Stimulated activated CD8-positive, alpha-beta memory T cell treated with anti-CD3 and anti-CD28 coated beads, Interleukin-7, amount 100 ng/mL, for 24 hours (primary cell): ENCODE results near the gene MCM5.
"Not testable (repeated sequence)": the region's sequence is repeated elsewhere in the genome, so short reads cannot be mapped to it uniquely, and the experiment has no call there.

Experiments
- DNase-seq: peaks from one replicate; pipeline ENCODE4 v3.0.0-alpha.2; 2020; ENCODE audit warnings: low read depth

MCM5 gene

GRCh38 chr22:35452810-35453743 is 53.1 kb downstream of the MCM5 start:
- no peak for DNase-seq

DNA sequence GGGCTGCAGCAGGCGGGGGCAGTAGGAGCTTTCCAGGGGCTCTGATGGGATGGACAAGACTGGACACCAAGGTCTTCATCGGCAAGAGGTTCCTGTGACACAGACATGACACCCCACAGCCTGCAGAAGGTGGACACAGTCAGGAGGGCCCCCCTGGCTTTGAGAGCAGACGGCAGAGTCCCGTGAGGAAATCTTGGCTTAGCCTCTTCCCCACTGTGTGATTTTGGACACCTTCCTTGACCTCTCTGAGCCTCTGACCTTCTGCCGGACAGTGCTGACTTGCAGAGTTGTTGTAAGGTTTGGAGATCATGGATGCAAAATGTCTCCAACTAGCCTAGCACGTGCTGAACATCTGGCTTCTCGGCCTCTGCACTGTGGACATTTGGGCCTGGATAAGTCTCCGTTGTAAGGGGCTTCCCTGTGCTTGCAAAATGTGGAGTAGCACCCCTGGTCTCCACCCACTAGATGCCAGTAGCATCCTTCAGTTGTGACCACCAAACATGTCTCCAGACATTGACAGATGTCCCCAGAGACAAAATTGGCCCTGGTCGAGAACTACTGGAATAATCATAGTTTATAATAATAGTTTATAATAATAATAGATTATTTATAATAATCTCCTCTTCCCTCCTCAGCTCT is 54.6 kb downstream of the MCM5 start:
- DNase-seq: no peak

DNA sequence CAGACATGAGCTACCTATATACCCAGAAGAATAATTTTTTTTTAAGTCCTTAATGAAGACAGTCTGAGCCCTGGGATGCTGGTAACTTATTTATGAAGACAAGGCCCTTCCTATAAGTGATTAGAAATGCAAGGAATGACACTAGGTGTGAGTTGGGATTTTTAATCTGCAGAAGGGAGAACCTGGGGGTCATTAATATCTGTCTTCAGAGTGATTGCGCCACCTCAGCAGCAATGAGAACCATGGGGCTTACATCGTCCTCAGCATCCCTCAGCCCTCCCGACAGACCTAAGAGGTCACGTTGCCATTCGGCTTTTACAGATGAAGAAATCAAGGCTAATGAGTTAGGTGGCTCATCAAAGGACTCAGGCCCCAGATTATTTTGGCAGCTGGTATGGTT is 55.6 kb downstream of the MCM5 start:
- no peak for DNase-seq

DNA sequence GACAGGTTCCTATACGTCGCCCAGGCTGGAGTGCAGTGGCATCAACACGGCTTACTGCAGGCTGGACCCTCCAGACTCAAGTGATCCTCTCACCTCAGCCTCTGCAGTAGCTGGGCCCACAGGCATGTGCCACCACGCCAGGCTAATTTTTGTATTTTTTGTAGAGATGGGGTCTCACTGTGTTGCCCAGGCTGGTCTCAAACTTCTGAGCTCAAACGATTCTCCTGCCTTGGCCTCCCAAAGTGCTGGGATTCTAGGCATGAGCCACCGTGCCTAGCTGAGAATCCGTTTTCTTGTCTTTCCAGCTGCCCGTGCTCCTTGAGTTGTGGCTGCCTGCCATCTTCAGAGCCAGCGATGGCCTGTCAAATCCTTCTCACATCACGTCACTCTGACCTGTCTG is 56.8 kb downstream of the MCM5 start:
- no peak for DNase-seq

GRCh38 chr22:35457729-35458546 is 58.0 kb downstream of the MCM5 start:
- no peak for DNase-seq

- no peak for DNase-seq
Measured at GRCh38 chr22:35458547-35459422, 58.8 kb downstream of the MCM5 start.

GRCh38 chr22:35459423-35459894 is 59.5 kb downstream of the MCM5 start:
- DNase-seq: no peak

DNA sequence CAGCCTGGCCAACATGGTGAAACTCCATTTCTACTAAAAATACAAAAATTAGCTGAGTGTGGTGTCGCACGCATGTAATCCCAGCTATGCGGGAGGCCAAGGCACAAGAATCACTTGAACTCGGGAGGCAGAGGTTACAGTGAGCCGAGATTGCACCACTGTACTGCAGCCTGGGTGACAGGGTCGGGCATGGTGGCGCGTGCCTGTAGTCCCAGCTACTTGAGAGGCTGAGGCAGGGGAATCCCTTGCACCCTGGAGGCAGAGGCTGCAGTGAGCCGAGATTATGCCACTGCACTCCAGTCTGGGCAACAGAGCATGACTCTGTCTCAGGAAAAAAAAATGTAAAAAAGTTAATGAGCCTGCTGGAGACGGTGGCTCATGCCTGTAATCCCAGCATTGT is 60.0 kb downstream of the MCM5 start:
- DNase-seq: not testable (repeated sequence)

DNA sequence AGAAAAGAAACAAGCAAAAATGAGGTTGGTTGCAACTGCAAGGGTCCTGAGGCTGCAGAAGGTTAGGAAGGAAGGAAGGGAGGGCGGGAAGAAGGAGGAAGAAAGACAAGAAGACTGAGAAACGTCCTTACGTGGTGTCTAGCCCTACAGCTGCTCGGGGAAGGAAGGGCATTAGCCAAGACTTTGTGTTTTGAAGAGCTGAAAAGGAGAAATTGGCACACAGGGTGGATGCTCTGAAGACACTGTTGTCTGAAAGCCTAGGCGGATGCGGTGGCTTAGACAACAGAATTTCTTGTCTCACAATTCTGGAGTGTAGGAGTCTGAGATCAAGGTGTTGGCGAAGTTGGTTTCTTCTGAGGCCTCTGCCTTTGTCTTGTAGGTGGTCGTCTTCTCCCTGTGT is 60.7 kb downstream of the MCM5 start:
- no peak for DNase-seq

GRCh38 chr22:35462498-35463230 is 62.7 kb downstream of the MCM5 start:
- no peak for DNase-seq

DNA sequence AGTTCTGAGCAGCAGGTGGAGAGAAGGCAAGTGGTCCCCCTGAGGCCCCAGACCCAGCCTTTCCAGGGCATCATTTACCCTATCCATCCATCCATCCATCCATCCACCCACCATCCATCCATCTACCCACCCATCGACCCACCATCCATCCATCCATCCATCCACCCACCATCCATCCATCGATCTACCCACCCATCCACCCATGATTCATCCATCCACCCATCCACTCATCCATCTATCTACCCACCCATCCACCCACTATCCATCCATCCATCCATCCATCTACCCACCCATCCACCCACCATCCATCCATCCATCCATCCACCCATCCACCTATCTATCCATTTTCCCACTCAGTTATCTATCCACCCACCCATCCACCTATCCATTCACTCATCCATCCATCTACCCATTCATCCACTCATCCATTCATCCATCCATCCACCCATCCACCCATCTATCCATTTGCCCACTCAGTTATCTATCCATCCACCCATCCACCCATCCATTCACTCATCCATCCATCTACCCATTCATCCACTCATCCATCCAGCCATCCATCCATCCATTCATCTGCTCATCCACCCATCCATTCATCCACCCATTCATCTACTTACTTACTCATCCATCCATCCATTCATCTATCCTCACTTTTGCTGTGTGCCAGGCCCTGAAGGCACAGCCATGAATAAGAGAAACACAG is 63.4 kb downstream of the MCM5 start:
- DNase-seq: no peak

GRCh38 chr22:35464399-35464798 is 64.5 kb downstream of the MCM5 start:
- DNase-seq: no peak

GRCh38 chr22:35465109-35465701 is 65.3 kb downstream of the MCM5 start:
- no peak for DNase-seq

DNA sequence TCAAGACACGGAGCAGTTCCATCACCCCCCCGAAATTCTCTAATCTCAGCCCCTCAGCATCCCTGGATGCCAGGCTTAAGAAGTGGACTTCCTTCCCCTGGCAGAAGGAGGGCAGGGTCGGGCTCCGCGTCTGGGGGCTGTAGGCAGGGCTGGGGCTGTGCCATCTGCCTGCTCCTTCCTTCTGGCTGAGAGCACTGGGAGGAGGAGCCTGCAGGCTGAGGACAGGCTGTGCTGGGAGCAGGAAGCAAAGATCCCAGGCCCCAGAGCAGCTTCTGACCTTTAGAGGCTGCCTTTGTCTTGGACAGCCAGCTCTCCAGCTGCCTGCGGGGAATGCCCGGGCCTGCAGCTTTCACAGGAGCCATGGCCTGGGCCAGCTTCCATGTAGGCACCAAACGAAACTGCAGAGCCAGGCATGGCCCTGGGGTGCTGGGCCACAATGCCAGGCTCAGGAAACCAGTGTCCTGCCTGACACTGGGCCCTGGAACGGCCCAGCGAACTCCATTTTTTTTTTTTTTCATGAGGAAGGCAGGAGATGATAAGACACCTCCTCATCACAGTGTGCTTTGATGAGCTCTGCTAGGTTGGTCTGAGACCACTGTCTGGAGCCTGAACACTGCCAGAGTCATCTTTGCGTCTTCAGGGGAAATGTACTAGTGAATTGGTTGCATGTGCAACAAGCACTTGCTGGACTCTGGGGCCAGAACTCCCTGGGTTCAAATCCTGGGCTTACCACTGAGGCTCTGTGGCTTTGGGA is 67.9 kb downstream of the MCM5 start:
- DNase-seq: no peak

GRCh38 chr22:35470903-35471321 is 71.0 kb downstream of the MCM5 start:
- no peak for DNase-seq

GRCh38 chr22:35471566-35471965 is 71.6 kb downstream of the MCM5 start:
- not testable (repeated sequence) for DNase-seq

DNA sequence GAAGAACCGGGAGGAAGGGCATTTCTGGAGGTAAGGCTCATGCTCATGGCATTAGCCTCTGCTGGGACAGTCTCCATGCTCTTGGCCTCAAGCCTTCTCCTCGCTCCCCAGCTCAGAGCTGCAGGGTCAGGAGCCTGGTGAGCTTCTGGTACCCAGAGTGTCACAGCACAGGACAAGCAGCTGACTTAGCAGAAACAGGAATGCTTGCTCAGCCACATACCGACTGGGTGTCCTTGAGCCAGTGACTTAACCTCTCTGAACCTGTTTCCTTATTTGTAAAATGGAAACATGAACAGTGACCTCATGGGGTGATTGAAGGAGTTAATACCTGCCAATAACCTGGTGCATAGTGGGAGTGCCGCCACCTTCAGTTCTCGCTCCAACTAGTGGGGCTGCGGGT is 72.5 kb downstream of the MCM5 start:
- DNase-seq: no peak

GRCh38 chr22:35473971-35474370 is 74.0 kb downstream of the MCM5 start:
- no peak for DNase-seq
